ENCODE data around the gene GTF3C1. TPM values are rescaled to one million over a fixed set of nuclear protein-coding genes. Genes with fewer than 3 reads are reported as not detected.

The GTF3C1 gene
- total and polyA plus RNA-seq, 4 donors, result 15.3 to 28.0 (median 22.2) TPM

GRCh38 chr16:27489421-27489820, 60.3 kb downstream of the GTF3C1 start (continued):
- TF ChIP-seq REST (IDR thresholded peaks at IDR 0.05), result no peak
- TF ChIP-seq HNF4A (conservative IDR thresholded peaks at IDR 0.05), result no peak
- TF ChIP-seq YY1 (IDR thresholded peaks at IDR 0.05), result no peak
- no peak for TF ChIP-seq SP1 (IDR thresholded peaks at IDR 0.05)

DNA sequence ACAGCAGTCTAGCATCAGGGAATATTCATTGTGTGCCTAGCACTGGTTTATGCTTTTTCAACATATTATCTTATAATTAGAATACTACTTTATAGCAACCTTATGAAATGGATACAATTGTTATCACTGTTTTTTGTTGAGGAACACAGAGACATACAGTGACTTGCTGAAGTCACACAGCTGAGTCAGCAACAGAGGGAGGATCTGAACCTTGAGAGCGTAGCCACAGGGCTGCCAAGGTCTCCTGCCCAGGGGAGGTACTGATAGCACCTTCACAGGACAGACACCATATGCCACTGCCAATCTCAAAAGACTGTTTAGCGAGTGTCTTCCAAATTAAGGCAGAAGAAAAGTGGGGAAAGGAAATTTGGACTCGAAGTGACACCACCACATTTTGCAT, 63.0 kb downstream of the GTF3C1 start:
- no peak for DNase-seq (ENCODE audit: low spot score)
- no peak overlapping the region for H3K9ac ChIP-seq (ENCODE audit: low read depth in 1 of 2, low read length in 2 of 2)
- no peak for TF ChIP-seq ATF3 (IDR thresholded peaks at IDR 0.05)
- TF ChIP-seq FOXA1 (IDR thresholded peaks at IDR 0.05), result no peak
- TF ChIP-seq SP1 (IDR thresholded peaks at IDR 0.05), result no peak
- no peak for TF ChIP-seq YY1 (IDR thresholded peaks at IDR 0.05)
- TF ChIP-seq REST (IDR thresholded peaks at IDR 0.05), result no peak
- TF ChIP-seq RAD21 (IDR thresholded peaks at IDR 0.05), result no peak
- TF ChIP-seq, protein P1, sequence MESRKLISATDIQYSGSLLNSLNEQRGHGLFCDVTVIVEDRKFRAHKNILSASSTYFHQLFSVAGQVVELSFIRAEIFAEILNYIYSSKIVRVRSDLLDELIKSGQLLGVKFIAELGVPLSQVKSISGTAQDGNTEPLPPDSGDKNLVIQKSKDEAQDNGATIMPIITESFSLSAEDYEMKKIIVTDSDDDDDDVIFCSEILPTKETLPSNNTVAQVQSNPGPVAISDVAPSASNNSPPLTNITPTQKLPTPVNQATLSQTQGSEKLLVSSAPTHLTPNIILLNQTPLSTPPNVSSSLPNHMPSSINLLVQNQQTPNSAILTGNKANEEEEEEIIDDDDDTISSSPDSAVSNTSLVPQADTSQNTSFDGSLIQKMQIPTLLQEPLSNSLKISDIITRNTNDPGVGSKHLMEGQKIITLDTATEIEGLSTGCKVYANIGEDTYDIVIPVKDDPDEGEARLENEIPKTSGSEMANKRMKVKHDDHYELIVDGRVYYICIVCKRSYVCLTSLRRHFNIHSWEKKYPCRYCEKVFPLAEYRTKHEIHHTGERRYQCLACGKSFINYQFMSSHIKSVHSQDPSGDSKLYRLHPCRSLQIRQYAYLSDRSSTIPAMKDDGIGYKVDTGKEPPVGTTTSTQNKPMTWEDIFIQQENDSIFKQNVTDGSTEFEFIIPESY (IDR thresholded peaks at IDR 0.05), result no peak
- no peak for TF ChIP-seq HNF4G (IDR thresholded peaks at IDR 0.05)
- no peak for TF ChIP-seq JUND (IDR thresholded peaks at IDR 0.05)
- TF ChIP-seq, protein P2, sequence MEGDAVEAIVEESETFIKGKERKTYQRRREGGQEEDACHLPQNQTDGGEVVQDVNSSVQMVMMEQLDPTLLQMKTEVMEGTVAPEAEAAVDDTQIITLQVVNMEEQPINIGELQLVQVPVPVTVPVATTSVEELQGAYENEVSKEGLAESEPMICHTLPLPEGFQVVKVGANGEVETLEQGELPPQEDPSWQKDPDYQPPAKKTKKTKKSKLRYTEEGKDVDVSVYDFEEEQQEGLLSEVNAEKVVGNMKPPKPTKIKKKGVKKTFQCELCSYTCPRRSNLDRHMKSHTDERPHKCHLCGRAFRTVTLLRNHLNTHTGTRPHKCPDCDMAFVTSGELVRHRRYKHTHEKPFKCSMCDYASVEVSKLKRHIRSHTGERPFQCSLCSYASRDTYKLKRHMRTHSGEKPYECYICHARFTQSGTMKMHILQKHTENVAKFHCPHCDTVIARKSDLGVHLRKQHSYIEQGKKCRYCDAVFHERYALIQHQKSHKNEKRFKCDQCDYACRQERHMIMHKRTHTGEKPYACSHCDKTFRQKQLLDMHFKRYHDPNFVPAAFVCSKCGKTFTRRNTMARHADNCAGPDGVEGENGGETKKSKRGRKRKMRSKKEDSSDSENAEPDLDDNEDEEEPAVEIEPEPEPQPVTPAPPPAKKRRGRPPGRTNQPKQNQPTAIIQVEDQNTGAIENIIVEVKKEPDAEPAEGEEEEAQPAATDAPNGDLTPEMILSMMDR (IDR thresholded peaks at IDR 0.05; ENCODE audit: low read depth, low read length, missing input control), result no peak
- no peaks in the 10 kb centered on the region for H3K4me1 ChIP-seq (ENCODE audit: control insufficient read depth in 4 of 4, insufficient read depth in 4 of 4, low read length in 3 of 4)
- 97% methylated on average over 3 of the region's 3 CpGs for WGBS
- H3K36me3 ChIP-seq (ENCODE audit: control insufficient read depth in 4 of 4, insufficient read depth in 3 of 4, low read depth in 1 of 4, low read length in 3 of 4), result peaks cover 28 to 97% (median 73%) of the 10 kb centered on the region in 4 donors
- no peak overlapping the region for H3K4me3 ChIP-seq (ENCODE audit: low read depth in 1 of 3, low read length in 3 of 3)
- no peak overlapping the region for H3K27ac ChIP-seq (ENCODE audit: low read depth in 1 of 2, low read length in 2 of 2)
- no peaks in the 10 kb centered on the region for H3K27me3 ChIP-seq (ENCODE audit: control insufficient read depth in 4 of 4, insufficient read depth in 4 of 4, low read length in 3 of 4)
- no peaks in the 10 kb centered on the region for H3K9me3 ChIP-seq (ENCODE audit: control insufficient read depth in 4 of 4, low read length in 3 of 4)

All from liver (tissue), 9 donors.